ENCODE data around the gene ADAMTS13. TPM values are rescaled to one million over a fixed set of nuclear protein-coding genes. Genes with fewer than 3 reads are reported as not detected.
"Not testable (repeated sequence)": the region's sequence is repeated elsewhere in the genome, so short reads cannot be mapped to it uniquely, and the experiment has no call there.

The ADAMTS13 gene
- total RNA-seq, 1 donor = 1.3 TPM

GRCh38 chr9:133385452-133385851 lies 36.7 kb upstream of the ADAMTS13 start:
- no peak for DNase-seq (ENCODE audit: low read depth)
- H3K4me3 ChIP-seq (ENCODE audit: low read depth, low read length) = no peak overlapping the region
- TF ChIP-seq, protein P1, sequence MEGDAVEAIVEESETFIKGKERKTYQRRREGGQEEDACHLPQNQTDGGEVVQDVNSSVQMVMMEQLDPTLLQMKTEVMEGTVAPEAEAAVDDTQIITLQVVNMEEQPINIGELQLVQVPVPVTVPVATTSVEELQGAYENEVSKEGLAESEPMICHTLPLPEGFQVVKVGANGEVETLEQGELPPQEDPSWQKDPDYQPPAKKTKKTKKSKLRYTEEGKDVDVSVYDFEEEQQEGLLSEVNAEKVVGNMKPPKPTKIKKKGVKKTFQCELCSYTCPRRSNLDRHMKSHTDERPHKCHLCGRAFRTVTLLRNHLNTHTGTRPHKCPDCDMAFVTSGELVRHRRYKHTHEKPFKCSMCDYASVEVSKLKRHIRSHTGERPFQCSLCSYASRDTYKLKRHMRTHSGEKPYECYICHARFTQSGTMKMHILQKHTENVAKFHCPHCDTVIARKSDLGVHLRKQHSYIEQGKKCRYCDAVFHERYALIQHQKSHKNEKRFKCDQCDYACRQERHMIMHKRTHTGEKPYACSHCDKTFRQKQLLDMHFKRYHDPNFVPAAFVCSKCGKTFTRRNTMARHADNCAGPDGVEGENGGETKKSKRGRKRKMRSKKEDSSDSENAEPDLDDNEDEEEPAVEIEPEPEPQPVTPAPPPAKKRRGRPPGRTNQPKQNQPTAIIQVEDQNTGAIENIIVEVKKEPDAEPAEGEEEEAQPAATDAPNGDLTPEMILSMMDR (IDR thresholded peaks at IDR 0.05; ENCODE audit: insufficient read depth, low read depth, low read length) = no peak

- DNase-seq (ENCODE audit: low read depth) = no peak
- H3K4me3 ChIP-seq (ENCODE audit: low read depth, low read length) = no peak overlapping the region
- TF ChIP-seq, protein P1 (IDR thresholded peaks at IDR 0.05; ENCODE audit: insufficient read depth, low read depth, low read length) = no peak
Observed at GRCh38 chr9:133386338-133386737, 35.8 kb upstream of the ADAMTS13 start.

DNA sequence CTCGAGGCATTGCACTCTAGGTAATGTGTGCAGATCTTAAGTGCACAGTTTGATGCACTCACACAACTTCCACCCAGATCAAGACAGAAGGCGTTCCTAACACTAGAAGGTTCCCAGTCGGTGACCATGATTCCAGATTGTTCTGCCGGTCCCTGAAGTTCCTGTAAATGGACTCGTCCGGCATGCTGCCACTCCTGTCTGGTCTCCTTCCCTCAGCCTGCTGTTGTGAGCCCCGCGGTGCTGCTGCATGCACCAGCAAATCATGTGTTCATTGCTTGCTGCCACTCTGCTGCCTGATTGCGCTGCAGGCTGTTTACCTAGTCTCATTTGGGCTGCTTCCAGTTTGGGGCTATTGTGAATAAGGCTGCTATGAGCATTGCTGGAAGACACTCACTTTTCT lies 34.5 kb upstream of the ADAMTS13 start:
- DNase-seq (ENCODE audit: low read depth) = no peak
- TF ChIP-seq, protein P1 (IDR thresholded peaks at IDR 0.05; ENCODE audit: insufficient read depth, low read depth, low read length) = no peak
- H3K4me3 ChIP-seq (ENCODE audit: low read depth, low read length) = no peak overlapping the region

DNA sequence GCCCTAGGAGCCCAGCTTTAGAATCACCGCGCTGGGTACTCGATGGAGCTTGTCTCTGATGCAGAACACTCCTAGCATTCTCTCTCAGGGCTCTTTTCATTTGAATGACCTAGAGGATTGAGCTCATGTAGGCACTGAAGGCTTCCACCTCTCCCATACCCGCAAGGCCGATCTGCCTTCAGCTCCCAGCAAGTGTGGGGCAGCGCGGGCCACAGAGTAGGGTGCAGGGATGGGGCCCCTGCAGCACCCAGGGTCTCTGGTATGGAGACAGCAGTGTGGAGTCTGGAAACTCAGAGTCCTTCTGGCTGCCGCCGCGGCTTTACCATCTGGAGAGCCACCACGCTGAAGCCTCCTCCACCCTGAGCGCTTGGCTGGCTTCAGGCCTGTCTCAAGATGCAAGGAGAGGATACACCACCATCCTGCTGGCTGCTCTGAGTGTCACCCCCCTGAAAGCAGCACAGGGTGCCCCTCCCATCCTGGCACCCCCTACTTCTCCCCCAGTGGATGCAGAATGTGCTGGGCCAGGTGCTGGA lies 33.1 kb upstream of the ADAMTS13 start:
- TF ChIP-seq, protein P1 (IDR thresholded peaks at IDR 0.05; ENCODE audit: insufficient read depth, low read depth, low read length) = no peak
- no peak overlapping the region for H3K4me3 ChIP-seq (ENCODE audit: low read depth, low read length)
- DNase-seq (ENCODE audit: low read depth) = no peak

- no peak overlapping the region for H3K4me3 ChIP-seq (ENCODE audit: low read depth, low read length)
- DNase-seq (ENCODE audit: low read depth) = no peak
- TF ChIP-seq, protein P1 (IDR thresholded peaks at IDR 0.05; ENCODE audit: insufficient read depth, low read depth, low read length) = no peak
Observed at GRCh38 chr9:133389562-133389961, 32.6 kb upstream of the ADAMTS13 start.

DNA sequence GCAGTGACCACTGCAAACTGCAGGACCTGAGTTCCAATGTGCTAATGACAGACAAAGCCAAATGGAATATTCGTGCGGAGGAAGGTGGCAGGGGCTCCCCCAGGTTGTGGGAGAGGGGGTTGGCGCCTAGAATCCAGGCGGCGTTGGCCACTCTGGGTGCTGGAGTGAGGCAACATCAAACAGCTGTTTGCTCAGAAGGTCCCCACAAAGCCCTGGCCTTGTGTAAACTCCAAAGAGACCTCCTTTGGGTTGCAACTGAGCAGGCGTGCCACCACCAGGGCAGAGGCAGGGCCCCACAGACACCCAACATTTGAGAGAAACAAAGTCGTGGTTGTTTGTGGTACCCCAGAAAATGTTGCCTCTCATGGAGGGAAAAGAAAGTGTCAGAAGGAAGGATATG lies 31.5 kb upstream of the ADAMTS13 start:
- no peak for DNase-seq (ENCODE audit: low read depth)

GRCh38 chr9:133391449-133391848 lies 30.7 kb upstream of the ADAMTS13 start:
- DNase-seq (ENCODE audit: low read depth); H3K4me3 ChIP-seq (ENCODE audit: low read depth, low read length): not testable (repeated sequence)

More for the DNA sequence above, 31.5 kb upstream of the ADAMTS13 start:
- TF ChIP-seq, protein P1 (IDR thresholded peaks at IDR 0.05; ENCODE audit: insufficient read depth, low read depth, low read length) = no peak
- no peak overlapping the region for H3K4me3 ChIP-seq (ENCODE audit: low read depth, low read length)

- DNase-seq (ENCODE audit: low read depth); H3K4me3 ChIP-seq (ENCODE audit: low read depth, low read length): not testable (repeated sequence)
Observed at GRCh38 chr9:133392308-133392707, 29.9 kb upstream of the ADAMTS13 start.
